WERI-Rb-1 (cell line): Measurements from ENCODE around the gene MAGI2.

Experiments
- DNase-seq: peaks from one replicate; pipeline ENCODE4 v3.0.0-alpha.2; 2020
- H3K27ac ChIP-seq: fragments of 250-450 bp; sonication (Bioruptor Pico); 2 replicates; pipeline ENCODE4 v1.5.1; 2020; ENCODE audit warnings: mild to moderate bottlenecking, moderate library complexity
- H3K27me3 ChIP-seq: fragments of 250-450 bp; sonication (Bioruptor Pico); 2 replicates; pipeline ENCODE4 v1.5.1; 2021; ENCODE audit warnings: mild to moderate bottlenecking, low read depth, moderate library complexity; ENCODE audit not compliant: insufficient read depth, severe bottlenecking
- H3K36me3 ChIP-seq: fragments of 250-450 bp; sonication (Bioruptor Pico); 2 replicates; pipeline ENCODE4 v1.5.1; 2020; ENCODE audit warnings: mild to moderate bottlenecking, moderate library complexity
- H3K4me3 ChIP-seq: 2 replicates; pipeline ENCODE4 v1.5.1; 2011; ENCODE audit warnings: low read depth, mild to moderate bottlenecking, control low read depth, low read length
- H3K9me3 ChIP-seq: fragments of 250-450 bp; sonication (Bioruptor Pico); 2 replicates; pipeline ENCODE4 v1.5.1; 2021; ENCODE audit warnings: mild to moderate bottlenecking, moderate library complexity; ENCODE audit not compliant: severe bottlenecking
- TF ChIP-seq, protein P1 (sequence below): IDR thresholded peaks from 2 replicates; pipeline ENCODE4 v1.5.1; 2011; ENCODE audit warnings: low read depth, mild to moderate bottlenecking, control low read depth, inconsistent platforms, low read length

The MAGI2 gene

DNA sequence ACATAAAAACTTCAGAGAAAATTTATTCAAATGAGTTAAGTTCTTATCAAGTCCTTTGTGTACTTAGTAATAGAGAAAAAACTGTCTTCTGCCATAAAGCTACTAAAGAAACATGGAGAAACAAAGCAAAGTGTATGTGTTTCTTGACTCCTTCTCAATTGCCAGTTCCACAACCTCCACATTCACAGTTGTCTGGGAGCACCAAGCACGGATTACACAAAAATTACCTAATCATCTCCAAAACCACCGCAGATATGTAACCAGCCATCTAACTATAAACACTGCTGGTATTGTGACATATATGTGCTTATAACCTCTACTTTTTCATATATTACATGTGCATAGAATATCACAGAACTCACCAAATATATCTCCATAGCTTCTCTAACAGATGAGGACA lies 23.1 kb downstream of the MAGI2 start:
- TF ChIP-seq, protein P1, sequence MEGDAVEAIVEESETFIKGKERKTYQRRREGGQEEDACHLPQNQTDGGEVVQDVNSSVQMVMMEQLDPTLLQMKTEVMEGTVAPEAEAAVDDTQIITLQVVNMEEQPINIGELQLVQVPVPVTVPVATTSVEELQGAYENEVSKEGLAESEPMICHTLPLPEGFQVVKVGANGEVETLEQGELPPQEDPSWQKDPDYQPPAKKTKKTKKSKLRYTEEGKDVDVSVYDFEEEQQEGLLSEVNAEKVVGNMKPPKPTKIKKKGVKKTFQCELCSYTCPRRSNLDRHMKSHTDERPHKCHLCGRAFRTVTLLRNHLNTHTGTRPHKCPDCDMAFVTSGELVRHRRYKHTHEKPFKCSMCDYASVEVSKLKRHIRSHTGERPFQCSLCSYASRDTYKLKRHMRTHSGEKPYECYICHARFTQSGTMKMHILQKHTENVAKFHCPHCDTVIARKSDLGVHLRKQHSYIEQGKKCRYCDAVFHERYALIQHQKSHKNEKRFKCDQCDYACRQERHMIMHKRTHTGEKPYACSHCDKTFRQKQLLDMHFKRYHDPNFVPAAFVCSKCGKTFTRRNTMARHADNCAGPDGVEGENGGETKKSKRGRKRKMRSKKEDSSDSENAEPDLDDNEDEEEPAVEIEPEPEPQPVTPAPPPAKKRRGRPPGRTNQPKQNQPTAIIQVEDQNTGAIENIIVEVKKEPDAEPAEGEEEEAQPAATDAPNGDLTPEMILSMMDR, result no peak
- Histone ChIP-seq H3K9me3 (no peaks in the 10 kb centered on the region), H3K36me3 (no peaks in the 10 kb centered on the region), H3K27me3 (no peaks in the 10 kb centered on the region), H3K27ac (no peak overlapping the region), H3K4me3 (no peak overlapping the region)
- DNase-seq, result no peak

DNA sequence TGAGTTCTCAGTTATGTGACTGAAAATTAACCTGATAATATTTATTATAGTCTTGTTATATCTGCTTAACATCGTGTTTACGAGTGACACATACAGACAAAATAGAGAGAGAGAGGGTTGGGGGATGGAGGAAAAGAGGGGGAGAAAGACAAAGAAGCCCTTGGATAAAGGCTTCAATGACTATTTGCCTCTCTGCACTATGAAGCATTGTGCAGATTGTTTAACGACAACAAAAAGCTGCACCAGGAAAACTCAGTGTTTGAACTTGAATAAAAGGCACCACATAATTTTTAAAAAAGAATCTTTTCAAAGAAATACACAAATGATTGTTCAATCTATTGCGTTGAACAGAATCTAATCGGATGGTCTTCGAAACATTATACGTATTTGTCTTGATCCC lies 27.8 kb downstream of the MAGI2 start:
- H3K27me3 ChIP-seq, result no peaks in the 10 kb centered on the region
- no peaks in the 10 kb centered on the region for H3K9me3 ChIP-seq
- no peak for DNase-seq
- H3K4me3 ChIP-seq, result no peak overlapping the region
- no peak overlapping the region for H3K27ac ChIP-seq
- no peaks in the 10 kb centered on the region for H3K36me3 ChIP-seq
- TF ChIP-seq, protein P1, result no peak

DNA sequence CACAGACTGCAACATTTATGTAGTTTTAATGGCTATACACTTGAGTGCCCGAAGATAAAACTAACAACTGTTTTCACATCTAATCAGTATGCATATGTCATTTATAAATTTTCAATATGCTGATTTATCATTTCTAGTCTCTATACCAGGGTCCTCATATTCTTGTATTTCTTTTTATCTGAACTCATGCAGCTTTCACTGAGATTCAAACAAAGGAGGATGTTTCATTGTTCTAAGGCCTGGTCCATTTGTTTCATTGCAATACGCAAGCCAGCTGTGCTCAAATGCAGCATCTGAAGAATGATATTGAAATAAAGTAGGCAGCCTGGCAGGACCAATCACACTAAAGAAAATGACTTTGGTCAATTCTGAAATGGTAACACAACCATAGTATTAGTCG lies 31.7 kb downstream of the MAGI2 start:
- Histone ChIP-seq H3K27me3 (no peaks in the 10 kb centered on the region), H3K27ac (no peak overlapping the region), H3K9me3 (no peaks in the 10 kb centered on the region), H3K4me3 (no peak overlapping the region), H3K36me3 (no peaks in the 10 kb centered on the region)
- DNase-seq, result no peak
- TF ChIP-seq, protein P1, result no peak

DNA sequence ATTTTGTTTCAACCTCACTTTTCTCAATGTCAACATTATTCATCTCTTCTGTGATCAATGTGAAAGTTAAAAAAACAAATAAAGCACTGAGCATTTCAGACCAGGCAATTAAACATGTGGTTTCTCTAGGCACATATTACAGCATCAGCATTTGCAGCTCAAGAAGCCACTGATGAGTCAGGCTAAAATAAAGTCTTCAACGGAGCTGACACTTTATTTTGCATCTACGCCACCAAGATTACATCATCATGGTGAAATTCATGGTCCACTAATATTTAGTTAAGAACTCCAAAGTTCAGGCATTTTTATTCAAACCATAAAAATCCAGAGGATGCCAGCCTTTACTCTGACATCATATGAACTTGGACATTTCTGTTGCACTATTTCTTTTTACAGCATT lies 33.0 kb downstream of the MAGI2 start:
- Histone ChIP-seq H3K9me3 (no peaks in the 10 kb centered on the region), H3K4me3 (no peak overlapping the region), H3K27me3 (no peaks in the 10 kb centered on the region), H3K27ac (no peak overlapping the region), H3K36me3 (no peaks in the 10 kb centered on the region)
- TF ChIP-seq, protein P1, result no peak
- no peak for DNase-seq

DNA sequence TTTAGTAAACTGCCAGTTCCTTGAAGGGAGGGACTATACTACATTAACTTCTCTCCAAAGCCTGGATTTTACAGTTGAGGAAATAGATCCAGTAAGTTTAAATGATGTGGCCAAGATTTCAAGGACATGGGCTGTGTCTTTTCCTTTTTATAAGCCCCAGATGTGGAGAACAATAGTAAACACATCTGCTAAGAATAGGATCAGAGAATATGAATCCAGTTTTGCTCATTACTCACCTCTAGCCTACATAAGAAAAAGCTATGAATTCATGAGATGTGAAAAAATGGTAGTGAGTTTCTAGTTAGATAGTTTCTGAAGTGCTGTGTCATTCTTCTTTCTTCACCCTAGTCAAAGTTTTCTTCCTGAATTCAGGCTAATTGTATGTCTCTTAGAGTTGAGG lies 38.6 kb downstream of the MAGI2 start:
- no peak for DNase-seq
- Histone ChIP-seq H3K27ac (no peak overlapping the region), H3K27me3 (no peaks in the 10 kb centered on the region), H3K4me3 (no peak overlapping the region), H3K36me3 (no peaks in the 10 kb centered on the region), H3K9me3 (no peaks in the 10 kb centered on the region)
- TF ChIP-seq, protein P1, result no peak

DNA sequence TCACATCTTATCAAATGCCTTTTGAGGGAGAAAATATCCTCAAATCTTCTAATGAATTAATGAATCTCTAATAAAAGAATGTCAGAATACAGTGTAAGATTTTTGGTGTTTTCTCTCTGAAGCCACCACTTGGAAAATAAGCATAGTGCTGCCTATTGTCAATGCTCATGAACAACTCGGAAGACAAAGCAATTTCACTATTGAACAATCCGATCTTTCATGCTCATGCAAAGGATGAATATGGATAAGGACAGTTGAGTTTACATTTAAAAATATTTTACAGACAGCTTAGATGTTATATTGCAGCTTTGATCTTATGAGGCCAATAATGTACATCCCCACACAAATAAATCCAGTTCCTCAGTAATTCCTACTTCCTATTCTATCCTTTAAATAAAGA lies 40.6 kb downstream of the MAGI2 start:
- Histone ChIP-seq H3K27me3 (no peaks in the 10 kb centered on the region), H3K4me3 (no peak overlapping the region), H3K27ac (no peak overlapping the region), H3K36me3 (no peaks in the 10 kb centered on the region), H3K9me3 (no peaks in the 10 kb centered on the region)
- DNase-seq, result no peak
- TF ChIP-seq, protein P1, result no peak
